HG02852 (cell line): Measurements from ENCODE around the gene ZNF480.
"Not testable (repeated sequence)": the region's sequence is repeated elsewhere in the genome, so short reads cannot be mapped to it uniquely, and the experiment has no call there.

Experiments
- ATAC-seq: cut with Tn5 transposase; IDR thresholded peaks from one replicate; pipeline ENCODE4 v1.9.1; 2021; ENCODE audit warnings: mild to moderate bottlenecking, moderate library complexity; ENCODE audit not compliant: unreplicated experiment

ZNF480 gene

DNA sequence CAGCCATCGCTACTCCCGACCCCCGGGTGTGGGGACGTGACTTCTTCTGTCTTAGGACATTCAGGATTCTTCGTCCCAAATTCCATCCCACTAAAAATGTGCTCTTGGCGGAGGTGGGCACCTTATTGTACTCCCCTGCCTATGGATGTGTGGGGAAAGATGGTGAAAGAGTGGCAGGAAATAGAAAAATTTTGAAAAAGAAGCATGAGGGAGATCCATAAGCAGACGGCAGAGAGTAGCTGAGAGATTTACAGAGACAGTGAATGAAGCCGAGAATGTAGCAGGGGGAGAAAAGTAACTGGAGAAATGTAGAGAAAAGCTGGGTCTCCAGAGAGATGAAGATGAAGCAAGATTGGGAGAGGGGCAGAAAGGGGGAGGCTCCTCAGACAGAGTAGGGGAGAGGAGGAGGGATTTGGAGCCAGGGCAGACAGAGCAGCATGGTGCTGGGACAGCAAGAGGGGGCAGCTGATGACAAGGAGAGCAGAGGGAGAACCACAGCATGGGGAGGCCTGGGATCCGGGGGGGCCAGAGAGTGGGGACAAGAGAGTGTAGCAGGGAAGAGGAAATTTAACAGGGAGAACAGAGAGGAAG is 39.9 kb downstream of the ZNF480 start:
- ATAC-seq: no peak

DNA sequence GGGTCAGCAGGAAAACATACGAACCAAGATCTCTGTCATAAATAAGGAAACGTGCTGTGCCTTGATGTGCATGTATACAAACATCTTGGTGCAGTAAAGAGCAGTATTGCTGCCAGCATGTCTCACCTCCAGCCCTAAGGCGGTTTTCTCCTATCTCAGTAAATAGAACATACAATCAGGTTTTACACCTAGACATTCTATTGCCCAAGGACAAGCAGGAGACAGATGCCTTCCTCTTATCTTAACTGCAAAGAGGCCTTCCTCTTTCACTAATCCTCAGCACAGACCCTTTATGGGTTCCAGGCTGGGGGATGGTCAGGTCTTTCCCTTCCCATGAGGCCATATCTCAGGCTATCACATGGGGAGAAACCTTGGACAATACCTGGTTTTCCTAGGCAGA is 42.1 kb downstream of the ZNF480 start:
- ATAC-seq: not testable (repeated sequence)

DNA sequence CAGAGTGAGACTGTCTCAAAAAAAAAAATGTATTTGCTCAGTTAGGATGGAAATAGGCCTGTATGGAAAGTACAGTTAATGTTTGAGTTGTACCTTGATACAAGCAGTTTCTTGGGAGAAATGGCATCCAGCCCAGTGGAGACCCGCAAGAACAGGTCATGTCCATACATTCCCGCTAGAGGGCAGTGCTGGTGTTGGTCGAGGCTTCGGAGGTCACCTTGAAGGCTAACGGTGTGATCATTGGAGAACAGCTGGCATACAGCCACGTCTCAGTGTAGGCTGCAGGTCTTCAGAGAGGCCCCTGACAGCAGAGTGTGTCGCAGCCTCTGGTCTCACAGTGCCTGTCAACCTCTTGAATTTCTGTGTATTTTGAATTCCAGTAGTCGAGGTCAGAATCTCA is 46.6 kb downstream of the ZNF480 start:
- no peak for ATAC-seq

DNA sequence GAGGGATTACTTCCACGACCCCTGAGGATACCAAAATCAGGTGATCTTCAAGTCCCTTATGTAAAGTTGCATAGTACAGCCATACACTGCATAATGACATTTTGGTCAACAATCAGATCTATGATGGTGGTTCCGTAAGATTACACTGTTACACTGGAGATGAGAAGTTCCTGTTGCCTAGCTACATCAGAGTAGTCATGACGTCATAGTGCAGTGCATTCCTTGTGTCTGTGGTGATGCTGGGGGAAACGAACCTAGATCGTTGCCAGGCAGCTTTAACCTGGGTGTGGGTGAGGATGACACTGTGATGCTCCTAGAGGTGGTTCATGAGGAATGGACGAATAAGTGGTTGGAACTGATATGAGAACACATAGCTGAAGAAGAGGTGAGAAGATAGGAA is 48.2 kb downstream of the ZNF480 start:
- no peak for ATAC-seq

DNA sequence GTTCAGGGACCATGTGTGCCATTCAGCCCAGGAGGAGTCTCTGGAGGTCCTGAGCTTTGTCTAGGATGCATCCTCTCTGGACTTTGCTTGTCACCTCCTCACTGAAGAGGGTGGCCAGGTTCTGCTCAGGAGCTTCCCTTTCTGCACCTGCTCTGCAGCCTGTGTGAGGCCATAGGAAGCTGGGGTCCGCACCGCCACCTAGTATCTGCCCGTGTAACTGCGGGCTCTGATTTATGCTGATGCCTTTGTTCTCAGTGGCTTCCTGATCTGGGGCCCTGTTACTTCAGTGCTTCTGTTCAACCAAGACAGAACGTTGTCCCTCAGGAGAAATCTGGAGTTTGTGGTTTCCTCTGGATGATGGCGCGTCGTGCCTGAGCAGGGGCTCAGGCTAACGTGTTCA is 54.5 kb downstream of the ZNF480 start:
- no peak for ATAC-seq

DNA sequence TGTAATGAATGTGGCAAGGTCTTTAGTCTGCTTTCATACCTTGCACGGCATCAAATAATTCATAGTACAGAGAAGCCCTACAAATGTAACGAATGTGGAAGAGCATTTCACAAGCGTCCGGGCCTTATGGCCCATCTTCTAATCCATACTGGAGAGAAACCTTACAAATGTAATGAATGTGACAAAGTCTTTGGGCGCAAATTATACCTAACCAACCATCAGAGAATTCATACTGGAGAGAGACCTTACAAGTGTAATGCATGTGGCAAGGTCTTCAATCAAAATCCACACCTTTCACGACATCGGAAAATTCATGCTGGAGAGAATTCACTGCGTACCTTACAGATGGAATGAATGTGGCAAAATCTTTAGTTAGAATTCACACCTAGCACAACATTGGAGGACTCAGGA is 69.5 kb downstream of the ZNF480 start:
- ATAC-seq: no peak

DNA sequence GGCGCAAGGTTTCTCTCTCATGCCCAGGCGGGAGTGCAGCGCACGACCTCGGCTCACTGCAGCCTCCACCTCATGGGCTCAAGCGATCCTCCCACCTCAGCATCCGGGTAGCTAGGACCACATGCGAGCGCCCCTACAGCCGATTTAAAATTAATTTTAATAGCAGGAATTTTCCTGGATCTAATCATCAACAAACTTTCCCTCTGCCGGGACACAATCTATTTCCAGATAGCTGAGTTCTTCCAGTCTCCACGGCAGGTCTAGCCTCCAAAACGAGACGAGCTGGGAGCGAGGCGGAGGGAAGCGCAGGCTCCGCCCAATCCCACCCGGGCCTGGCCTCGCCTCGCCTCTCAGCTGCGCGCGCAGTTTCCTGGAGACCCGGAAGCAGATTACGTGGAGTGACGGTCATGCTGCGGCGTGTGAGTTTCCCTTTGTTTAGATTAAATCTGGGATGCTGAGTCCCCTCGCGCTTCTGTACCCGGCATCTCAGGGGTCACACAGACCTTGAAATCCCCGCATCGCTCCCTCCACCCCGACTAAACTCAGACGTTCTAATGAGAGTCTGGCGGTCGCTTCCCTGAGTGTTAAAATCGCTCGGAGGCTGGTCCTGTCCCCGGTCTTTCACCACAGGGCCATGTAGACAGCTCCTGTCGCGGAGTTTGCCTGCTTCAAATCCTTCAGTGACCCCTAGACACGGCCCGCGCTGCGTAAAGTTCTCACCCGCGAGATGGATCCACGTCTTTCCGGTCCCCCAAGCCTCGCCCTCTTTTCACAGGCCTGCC is 72.8 kb downstream of the ZNF480 start, which contains the start of gene ZNF880:
ZNF880 (plus strand) TSS at position 365 of the 782 bp plus-strand sequence; CDS start at position 408, 43 bp downstream.
- ATAC-seq: peak; percentile 83

DNA sequence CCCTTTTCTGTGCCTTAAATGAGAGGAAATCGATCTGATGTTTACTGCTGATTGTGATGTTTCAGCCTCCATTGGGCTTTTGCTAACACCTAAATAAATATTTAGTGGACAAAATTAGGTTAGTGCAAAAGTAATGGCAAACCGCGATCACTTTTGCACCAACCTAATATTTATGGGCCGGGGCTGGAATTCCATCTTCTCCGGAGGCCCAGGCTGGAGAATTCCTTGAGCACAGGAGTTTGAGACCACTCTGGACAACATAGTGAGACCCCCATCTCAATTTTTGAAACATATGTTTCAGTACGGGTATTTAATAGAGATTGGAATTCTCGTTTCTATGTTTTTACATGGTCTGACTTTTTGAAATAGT is 73.4 kb downstream of the ZNF480 start:
- ATAC-seq: no peak
